NCI-H146 treated with DMSO at 0.1 percent for 48 hours (cell line): ENCODE measurements around the gene CAPN3.

Experiments used
- DNase-seq: peaks from one replicate; lab custom pipeline; 2025; ENCODE audit not compliant: unreplicated experiment; lab: John Stamatoyannopoulos, UW

CAPN3 gene

DNA sequence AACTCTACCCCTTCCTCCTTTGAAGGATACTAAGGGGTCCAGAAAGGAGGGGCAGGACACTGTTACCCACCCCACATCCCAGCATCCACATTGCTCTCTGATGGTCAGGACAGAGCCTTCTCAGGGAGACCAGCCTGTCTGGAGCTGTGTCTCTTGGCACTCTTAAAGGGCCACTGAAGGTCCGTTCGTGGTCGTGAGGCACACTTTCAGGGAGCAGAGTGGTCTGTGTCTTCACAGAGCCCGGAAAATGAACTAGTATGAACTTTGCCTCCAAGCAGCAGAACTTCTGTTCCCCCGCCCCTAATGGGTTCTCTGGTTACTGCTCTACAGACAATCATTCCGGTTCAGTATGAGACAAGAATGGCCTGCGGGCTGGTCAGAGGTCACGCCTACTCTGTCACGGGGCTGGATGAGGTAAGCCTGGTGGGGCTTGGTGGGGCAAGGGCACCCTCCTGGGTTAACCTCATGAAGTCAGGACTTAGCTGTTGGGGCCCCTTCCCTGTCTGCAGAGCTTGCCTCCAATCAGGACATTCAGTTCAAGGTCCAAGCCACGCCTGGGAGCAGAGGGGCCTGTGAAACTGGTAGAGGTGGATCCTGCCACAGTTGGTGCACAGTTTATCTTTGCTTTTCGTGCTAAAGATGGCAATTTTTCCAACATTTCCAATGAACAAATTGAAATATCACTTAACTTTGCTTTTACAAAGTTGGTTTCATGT, 33.2 kb downstream of the CAPN3 start:
- no peak for DNase-seq

DNA sequence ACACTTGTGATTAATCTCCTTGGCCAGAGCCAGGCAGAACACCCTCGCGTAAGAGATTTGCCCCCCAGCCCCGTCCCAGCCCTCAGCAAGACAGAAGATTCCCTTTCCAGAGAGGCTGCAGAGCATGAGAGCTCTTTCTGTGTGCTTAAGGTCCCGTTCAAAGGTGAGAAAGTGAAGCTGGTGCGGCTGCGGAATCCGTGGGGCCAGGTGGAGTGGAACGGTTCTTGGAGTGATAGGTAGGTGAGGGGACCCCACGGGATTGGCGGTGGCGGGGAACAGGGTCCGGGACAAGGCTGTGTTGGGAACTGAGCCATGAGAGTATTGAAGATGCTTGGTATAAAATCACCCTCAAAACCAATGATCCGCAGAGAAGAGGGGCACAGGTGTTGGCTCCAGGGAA, 34.8 kb downstream of the CAPN3 start:
- no peak for DNase-seq

DNA sequence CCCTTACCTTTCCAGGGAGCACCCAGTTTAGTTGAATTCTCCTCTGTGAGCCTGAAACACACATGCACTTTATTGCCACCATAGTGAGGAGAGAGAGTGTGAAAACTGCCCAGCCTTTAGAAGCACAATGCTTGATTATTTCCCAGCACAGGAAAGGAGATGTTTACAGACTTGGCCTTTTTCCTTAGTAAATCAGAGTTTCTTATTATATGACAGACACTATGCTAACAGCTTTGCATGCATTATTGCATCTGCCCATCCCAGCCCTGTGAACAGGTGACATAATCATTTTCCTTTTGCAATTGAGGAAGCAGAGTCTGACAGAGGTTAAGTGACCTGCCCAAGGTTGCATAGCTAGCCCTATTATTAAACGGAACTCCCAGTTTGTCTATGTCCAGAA, 36.5 kb downstream of the CAPN3 start:
- no peak for DNase-seq

DNA sequence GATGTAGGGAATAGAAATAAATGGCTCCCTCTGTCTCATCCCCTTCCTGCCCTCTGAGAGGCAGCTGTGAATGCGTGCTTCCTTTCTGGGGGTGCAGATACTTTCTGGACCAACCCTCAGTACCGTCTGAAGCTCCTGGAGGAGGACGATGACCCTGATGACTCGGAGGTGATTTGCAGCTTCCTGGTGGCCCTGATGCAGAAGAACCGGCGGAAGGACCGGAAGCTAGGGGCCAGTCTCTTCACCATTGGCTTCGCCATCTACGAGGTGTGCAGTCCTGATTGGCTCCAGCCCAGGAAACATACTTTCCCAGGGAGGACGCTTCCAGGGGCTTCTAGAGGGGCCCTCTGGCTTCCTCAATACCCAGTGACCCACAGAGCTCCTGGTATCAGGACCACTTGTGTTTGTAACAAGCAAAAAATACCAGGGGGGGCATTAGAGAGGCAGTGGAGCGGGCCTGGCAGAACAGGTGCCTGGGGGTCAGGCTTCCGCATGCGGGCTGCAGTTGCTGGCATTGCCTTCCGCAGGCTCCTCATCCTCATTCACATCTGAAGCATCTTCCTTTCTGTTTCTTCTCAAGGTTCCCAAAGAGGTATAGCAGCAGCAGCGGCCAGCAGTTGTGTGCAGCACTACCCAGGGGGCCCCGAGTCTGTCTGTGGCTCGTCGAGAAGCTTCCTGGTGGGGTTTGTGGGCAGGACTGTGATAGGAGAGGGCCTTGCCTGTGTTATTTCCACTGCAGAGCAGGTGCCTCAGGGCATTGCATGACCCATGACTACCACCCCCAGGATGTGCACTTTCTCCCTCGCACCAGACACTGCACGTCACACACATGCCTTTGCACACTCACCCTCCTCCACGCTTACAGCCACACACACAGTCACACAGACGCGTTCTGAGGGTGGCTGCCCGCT, 42.5 kb downstream of the CAPN3 start:
- no peak for DNase-seq

GRCh38 chr15:42402455-42403205, 43.3 kb downstream of the CAPN3 start:
- DNase-seq, result no peak

DNA sequence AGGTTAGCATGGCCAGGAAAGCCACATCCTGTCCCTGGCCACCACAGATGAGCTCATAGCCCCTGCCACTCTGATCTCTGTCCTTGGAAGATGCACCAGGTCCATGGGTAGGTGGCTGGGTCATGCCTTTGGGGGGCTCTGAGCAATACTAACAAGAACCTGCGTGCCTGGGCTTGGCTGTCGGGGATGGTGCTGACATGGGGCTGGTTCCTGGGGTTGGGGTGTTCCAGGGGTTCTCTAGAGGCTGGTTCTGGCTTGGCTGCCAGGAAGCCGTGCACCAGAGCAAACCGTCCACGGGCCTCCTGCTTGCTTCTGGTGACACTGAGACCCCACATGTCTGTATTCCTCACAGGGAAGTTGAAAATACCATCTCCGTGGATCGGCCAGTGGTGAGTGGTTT, 44.1 kb downstream of the CAPN3 start:
- no peak for DNase-seq

- DNase-seq, result no peak
Measured at GRCh38 chr15:42404461-42405235, 45.3 kb downstream of the CAPN3 start.

GRCh38 chr15:42405863-42406482, 46.7 kb downstream of the CAPN3 start:
- no peak for DNase-seq

- no peak for DNase-seq
Measured at GRCh38 chr15:42408178-42408577, 48.9 kb downstream of the CAPN3 start.

DNA sequence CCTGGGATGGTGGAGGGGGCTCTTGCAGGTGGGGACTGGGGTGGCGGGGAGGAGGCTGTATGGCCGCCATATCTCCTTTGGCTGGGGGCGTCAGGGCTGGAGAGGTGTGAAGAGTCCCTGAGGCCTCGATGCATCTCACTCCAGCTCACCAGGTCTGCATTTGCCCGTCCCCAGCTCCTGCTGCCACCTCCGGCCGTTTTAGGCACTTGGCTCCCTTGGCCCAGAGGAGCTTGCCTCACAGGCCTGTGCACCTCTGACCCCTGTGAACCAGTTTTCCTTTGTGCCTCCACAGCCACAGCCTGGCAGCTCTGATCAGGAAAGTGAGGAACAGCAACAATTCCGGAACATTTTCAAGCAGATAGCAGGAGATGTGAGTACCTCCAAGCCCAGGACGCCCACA, 49.7 kb downstream of the CAPN3 start:
- DNase-seq, result no peak

DNA sequence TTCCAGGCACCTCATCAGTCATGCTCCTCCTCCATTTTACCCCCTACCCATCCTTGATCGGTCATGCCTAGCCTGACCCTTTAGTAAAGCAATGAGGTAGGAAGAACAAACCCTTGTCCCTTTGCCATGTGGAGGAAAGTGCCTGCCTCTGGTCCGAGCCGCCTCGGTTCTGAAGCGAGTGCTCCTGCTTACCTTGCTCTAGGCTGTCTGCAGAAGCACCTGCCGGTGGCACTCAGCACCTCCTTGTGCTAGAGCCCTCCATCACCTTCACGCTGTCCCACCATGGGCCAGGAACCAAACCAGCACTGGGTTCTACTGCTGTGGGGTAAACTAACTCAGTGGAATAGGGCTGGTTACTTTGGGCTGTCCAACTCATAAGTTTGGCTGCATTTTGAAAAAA, 52.6 kb downstream of the CAPN3 start:
- no peak for DNase-seq

DNA sequence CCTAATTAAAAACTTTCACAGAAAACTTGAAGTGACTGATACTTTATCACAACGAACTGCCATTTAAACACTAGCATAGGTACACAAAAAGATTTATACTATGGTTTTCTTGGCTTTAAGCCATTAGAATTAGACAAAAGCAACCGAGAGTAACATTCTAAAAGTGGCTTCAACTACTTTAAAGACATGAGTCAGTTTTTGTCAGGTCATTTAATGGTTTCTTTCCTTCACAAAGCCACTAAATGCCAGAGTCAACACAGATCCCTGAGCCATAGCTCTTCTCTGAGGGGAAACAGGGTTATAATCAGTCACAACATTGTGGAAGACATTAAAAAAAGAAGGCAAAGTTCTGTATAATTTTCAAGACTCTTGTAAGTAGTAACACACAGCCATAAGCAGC, 54.6 kb downstream of the CAPN3 start:
- DNase-seq, result no peak

DNA sequence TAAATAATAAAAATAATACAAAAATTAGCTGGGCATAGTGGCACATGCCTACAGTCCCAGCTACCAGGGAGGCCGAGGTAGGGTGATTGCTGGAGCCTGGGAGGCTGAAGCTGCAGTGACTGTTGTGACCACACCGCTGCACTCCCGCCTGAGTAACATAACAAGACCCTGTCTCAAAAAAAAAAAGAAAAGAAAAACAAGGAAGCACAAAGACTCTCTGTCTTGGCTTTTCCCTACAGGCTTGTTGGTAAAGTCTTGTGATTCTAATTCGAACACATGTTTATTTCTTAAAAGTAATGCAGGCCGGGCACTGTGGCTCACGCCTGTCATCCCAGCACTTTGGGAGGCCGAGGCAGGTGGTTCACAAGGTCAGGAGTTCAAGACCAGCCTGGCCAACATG, 60.1 kb downstream of the CAPN3 start:
- DNase-seq, result no peak

GRCh38 chr15:42421376-42421775, 62.1 kb downstream of the CAPN3 start:
- no peak for DNase-seq

- no peak for DNase-seq
Measured at GRCh38 chr15:42427429-42428223, 68.3 kb downstream of the CAPN3 start.

DNA sequence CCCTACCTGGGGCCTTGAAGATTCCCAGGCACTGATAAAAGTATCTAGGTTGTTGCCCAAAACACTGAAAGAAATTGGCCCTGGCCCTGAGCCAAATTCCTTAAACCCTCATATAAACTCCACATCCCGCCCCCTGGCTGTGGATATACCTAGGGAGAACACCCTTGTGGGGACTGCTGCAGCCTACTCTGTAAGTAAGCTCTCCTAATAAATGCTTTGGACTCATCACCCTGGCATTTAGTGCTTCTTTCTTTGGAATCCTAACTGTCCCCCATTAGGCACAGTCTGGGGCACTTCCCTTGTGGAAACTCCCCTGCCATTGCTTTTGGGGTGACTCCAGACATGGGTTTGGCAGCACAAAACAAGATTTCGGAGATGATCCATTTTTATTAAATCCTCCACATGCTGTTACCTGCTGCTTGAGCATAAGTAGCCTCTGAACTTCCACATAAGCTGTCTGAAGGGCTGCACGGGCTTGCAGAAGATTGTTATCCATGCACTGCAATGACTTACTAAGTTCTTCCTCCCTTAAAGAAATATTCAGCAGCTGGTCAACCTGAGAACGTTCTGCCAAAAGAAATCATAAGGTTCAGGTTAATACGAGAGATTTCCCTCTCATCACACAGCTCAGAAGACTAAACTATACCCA, 85.2 kb downstream of the CAPN3 start:
- DNase-seq, result no peak

DNA sequence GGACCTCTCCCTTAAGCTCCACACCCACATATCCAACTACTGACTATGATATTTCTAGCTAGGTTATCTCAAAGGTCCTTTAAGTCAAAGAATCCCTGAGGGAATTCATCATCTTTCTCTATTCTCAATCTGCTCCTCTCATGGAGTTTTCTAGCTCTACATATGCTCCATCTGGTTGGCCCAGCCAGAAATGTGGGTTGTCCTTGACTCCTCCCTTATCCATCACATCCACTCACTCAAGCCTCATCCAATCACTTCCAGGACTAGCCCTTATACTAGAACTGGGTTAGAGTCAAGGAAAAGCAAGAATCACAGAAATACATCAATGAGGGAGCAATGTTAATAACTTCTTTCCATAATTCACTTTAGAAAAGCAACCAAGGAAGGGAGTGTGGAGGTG, 86.2 kb downstream of the CAPN3 start:
- DNase-seq, result no peak

GRCh38 chr15:42447599-42447998, 88.3 kb downstream of the CAPN3 start:
- no peak for DNase-seq

- no peak for DNase-seq
Measured at GRCh38 chr15:42448281-42448680, 89.0 kb downstream of the CAPN3 start.
